CD4-positive, alpha-beta T cell treated with Interleukin-17A for 4 hours (primary cell): Measurements from ENCODE around the gene KY.

Source experiments
- DNase-seq: peaks from one replicate; pipeline ENCODE4 v3.0.0-alpha.2; 2020; ENCODE audit warnings: mixed read lengths

KY gene

DNA sequence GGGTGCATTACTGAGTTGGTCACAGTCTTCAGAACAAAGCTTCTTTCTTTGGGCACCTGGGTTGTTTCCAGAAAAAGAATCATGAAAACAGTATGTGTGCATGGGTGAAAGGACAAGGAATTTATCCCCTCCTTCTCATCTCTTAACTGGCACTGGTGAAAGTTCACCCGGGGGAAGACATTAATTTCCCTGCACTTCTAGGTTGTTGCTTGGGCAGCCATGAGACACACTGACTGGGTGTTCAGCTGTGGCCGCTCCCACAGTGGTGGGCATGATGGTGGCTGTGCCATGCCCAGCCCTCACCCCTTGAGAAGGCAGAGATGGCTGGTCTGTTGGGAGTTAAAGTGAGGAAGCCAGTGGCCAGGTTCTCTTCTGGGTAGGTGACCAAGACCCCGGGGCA lies 16.6 kb upstream of the KY start:
- no peak for DNase-seq

DNA sequence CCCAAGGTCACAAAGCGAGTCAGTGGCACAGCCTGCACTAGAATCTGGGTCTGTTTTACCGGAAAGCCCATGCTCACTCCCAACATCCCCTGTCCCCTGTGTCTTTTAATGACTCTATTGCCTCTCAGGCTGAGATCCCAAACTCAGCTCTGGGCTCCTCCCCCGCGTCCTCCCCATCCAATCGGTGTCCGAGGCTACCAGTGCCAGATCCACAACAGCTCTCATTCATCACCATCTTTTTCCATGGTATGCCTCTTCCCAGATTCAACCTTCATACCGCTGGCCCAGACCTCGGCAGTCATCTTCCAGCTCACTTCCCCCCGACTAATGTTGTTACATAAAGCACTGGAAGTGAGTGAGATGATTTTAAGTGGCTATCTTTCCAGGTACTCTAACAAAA lies 16.1 kb upstream of the KY start:
- DNase-seq = no peak

DNA sequence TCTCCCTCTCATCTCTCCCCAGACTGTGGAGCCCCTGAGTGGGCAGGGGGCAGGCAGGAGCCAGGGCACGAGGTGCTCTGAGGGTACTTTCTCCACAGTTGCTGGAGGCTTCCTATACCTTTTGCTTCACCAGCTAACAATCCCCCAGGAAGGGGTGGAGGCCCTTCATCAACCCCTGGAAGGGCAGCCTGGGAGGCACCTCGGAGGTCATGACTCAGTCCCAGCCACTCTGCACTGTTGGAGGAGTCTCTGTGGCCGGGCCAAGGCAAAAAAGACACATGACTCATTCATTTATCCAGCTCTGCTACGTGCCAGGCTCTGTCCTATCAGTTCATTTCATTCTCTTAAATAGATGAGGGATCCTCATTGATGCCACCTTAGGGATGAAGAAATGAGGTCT lies 15.6 kb upstream of the KY start:
- DNase-seq = no peak

DNA sequence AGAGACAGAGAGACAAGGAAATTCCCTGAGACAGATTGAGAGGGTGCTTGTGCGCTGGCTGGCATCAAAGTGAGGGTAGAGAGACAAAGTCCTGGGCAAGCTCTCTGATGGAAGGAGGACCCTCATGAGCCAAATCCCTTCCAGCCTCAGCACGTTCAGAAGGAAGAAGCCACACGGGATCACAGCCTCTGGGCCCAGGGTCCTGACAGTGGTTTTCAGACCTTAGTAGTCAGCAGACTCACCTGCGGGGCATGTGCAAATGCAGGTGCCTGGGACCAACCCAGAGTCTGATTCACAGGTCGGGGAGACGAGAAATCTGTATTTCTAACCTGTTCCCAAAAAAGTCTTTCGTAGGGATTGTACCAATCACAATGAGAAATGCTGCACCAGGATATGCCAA lies 15.2 kb upstream of the KY start:
- no peak for DNase-seq

DNA sequence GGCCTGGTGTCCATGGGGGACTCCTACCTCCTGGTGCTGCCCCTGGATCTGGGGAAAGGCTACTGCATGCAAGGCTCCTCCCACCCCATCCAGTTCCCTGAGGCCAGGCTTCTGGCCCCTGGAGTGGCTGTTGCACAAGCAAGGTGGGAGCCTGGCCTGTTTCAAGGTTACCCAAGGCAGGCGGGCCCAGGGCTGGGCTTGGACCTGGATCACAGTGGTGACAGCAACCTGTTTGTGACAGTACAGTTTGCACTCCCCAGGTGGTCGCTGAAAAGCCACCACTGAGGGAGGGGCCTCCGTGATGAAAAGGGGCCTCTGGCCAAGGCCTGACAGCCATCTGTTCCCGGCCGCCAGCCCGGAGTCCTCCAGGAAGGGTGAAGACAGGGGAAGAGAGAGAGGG lies 14.4 kb upstream of the KY start:
- no peak for DNase-seq

DNA sequence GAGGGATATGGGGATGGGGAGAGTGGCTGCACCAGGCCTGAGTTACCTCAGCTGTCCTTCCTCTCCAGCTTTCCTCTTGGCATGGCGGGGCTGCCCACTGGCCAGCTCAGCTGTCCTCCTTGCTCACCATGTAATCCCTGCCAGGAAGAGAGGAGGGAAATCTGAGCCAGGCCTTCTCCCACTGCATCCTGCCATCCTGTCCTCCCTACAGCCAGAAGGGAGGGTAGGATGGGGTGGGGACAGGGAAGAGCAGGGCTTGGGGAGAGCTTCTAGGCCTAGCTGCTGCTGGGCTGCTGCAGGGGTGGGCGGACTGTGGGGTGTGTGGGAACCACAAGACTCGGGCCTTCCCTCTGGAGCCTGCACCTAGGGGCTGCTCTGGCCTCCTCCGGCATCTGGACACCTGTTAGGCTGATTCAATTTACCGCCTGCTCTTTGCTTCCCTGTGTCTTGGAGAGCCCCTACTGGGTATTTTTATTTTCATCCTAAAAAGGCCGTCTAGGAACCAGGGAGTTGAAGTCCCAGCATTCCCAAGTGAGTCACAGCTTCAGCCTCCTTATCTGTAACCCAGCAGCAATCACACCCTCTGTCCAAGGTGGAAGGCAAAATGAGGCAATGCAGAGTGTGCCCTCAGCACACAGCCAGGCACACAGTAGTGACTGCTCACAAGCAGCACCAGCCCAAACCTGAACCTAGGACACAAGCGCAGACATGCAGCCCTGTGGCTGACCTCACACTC lies 13.1 kb upstream of the KY start:
- no peak for DNase-seq

DNA sequence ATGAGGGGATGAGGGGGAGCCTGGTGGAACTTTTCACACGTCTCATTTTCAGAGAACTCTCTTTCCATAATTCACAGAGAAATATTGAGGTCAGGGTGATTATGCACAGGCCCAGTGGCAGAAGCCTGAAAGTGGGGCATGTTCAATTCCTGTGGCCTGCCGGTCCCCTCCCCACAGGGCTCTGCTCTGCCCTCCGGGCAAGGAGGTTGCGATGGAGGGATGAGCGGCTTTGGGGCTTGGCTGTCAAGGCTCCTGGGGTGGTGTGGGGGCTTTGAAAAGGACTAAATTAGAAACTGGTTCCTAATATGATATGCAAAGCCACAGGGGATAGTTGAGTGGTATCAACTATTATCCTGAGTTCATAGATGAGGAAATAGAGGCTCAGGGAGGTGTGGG lies 9.2 kb upstream of the KY start:
- no peak for DNase-seq

DNA sequence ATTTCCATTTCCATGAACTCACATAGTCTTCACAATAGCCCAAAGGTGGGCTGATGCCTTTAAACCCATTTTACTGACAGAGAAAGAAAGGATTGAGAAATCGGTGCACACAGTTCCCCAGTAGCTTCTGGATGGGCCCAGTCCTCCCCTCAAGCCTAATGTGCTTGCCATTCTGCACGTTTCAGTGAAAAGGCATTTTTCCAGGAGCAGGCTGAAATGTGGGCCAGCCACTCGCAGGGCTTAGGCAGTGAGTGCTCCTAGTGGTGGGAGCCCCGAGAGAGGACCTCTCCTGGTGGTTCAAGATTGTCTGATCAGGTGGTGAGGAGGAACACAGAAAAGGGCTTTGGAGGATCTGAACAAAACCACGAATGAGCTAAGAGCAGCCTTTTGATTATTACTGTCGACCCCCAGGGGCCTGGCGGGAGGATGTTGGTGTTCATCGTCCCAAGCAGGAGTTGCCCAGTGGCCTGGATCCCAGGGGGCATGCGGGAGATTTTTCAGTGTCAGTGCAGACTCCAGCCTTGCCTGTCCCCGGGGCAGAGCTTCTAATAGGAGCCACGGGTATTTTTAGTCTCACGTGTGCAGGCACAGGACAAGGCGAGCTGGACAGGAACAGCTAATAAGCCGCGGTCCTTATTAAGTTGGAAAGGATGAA lies 8.7 kb upstream of the KY start:
- no peak for DNase-seq

DNA sequence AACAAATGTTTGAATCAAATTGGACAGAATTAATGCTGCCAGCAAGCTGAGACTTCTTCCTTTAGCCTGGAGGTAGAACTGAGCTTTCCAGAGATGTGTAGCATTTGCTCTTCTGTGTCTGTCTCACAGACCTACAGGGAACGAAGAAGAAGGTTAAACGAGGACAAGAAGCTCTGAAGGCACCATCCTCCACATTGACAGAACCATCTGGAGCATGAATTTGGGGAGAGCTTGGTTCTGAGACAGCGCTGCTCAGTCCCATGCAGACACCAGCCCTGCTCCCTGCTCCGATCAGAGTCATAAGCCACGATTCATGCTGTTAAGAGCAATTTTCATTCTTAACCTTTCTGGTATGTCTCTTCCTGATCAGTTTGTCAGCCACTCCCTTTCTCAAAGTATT lies 7.7 kb upstream of the KY start:
- DNase-seq = no peak

DNA sequence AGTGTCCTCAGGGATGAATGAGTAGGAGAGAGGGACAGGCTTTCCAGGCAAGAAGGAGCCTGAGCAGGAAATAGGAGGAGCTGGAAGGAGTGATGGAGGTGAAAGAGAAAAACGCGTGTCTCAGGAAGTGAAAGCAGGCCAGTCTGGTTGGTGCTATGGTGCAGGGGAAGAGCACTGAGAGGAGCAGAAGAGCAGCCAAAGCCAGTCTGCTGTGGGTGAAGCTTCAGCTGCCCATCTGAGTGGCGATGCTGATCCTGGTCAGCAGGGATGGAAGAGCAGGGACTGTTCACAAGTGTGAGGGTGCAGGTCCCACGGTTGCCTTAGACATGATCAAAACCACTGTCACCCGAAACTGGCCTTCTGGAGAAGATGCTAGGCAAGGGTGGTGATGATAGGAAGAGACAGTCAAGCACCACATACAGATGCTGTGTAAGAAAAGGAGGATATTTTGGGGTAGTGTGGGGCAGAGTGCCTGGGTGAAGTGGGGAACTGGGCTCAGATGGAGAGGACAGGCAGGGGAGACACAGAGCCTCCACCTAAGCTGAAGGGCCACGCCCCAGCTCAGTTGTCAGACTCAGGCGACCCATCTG lies 5.5 kb upstream of the KY start:
- no peak for DNase-seq

DNA sequence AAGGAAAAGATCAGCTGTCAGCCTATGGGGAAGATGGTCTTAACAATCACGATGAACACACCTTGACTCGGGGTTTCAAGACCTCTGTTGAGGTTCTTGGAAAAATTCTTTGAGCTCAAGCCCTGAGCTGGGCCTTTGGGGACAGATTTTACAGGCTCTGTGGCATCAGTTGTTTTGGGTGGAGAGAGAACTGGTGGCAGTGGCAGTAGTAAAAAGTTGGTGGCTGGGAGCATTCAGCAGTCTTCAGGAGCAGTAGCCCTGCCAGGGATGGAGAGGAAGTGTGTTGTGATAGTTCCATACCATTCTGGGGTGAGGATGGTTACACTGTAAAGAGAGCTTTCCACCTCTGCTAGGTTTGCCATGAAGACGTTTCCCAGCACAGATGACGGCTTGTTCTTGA lies 4.9 kb upstream of the KY start:
- no peak for DNase-seq

DNA sequence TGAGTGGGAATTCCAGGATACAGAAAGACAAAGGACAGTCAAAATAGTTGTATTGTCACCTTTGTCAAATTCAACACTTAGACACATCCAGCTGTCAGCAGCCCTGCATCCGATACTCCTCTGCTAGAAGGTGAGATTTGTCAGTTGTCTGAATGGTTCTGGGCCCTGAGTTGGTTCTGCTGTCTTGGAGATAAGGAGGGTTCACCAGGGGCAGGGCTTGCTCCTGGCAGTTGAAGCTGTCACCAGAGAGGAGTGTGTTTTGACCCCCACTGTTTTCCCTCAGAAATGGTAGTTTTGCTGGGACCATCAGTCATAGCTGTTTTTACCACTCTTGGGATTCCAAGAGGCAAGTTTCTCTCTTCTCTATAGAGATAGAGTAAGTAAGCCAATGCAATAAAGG lies 3.2 kb upstream of the KY start:
- no peak for DNase-seq

DNA sequence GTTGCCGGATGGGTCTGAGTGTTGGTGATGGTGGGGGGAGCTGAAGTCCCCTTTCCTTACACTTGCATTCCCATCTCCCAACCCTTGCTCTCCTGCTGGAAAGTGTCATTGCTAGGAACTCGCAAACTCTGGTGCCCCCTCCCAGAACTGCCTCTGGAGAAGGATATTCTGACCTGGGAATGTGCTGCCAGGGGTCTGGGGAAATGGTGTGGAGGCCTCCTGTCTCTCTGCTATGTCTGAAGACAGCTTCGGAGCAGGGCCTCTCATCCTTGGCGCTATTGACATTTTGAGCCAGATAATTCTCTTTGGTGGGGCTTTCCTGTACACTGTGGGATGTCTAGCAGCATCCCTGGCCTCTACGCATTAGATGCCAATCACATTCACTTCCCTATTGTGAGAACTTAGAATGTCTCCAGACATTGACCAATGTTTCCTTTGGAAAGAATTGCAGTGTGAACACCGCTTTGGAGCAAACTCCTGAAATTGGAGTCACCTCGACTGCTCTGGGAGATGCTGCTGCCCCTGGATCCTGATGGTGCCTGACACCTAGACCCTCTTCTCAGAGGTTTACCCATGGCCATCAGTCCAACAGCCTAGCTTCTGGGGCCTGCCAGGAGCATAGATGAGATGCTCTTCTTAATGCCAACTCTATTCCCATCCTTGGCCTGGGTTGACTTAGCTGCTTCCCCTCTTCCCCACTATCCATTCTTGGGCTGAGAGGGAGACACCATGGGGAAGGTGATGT lies 2.2 kb upstream of the KY start:
- DNase-seq = no peak

DNA sequence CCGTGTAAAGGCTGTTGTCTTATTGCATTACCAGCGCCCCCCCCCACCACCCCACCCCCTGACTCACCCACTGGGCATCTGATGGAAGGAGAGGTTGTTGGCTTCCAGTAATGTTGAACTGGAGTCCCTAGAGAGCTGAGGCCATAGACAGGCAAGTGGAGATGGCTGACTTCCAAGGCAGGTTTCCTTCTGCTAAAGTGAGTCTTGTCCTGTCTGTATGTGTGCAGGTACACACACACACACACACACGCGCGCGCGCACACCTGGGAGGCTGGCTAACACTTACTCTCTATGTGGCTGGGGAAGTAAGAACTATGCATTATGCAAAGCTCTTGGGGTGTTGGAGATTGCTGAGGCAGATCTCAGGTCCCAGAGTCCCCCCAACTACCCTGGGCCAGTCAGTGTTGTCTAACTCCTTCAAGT lies 1.6 kb upstream of the KY start:
- no peak for DNase-seq

DNA sequence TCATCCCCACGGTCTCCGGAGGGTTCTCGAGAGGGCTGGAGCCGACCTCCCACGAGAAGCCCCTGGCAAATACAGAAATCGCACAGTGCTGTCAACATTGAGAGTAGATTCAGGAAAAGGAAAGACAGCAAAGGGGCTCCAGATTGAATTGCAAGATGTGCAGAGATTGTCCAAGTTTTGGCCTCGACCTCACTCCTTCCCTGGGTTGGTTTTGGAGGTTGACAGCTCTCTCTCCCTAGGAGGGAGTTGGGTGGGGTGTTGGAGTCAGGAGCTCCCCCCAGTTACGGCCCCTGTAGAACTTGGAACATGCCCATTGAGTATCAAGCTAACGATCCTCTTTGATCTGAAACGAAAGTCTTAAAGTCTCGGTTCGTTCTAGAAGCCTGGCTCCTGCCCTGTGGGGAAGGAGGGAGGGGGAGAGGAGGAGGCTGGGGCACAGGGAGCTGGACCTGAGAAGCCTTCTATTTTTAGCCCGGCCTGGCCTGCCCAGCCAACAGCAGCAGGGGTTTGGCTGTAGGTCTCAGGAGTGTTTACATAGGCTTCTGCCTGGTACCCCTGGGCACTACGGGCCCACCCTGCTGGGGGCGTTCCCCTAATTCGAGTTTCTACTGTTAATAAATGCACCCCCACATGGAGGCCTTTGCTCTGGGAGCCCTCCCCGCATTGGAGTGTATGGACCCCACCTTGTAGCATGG lies 672 bp upstream of the KY start:
- DNase-seq = no peak

DNA sequence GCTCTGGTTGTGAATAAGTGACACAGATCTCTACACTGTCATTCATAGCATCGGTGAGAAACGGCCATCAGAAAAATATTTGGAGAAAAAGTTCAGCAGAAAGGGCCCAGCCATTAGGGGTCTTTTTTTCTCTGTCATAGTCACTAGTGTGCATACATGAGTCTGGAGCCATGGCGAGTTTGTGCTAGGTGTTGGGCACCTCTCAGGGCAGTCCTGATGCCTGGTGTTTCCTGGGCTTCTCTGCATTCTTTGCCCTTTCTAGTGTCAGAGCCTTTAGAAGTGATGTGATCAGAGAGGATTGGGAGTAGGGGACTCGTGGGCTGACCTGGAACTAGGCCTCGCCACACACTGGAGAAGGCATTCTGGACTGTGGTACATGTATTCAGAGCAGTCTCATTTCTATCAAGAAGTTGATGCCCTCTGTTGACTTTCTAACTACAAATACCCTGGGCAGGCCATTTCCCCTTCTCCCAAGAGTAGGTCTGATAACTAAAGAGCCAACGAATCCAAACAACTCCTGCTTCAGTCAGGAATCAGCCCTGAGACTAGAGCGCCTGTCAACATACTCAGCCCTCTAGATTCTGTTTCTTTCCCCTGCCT lies 1.6 kb downstream of the KY start:
- DNase-seq = no peak

DNA sequence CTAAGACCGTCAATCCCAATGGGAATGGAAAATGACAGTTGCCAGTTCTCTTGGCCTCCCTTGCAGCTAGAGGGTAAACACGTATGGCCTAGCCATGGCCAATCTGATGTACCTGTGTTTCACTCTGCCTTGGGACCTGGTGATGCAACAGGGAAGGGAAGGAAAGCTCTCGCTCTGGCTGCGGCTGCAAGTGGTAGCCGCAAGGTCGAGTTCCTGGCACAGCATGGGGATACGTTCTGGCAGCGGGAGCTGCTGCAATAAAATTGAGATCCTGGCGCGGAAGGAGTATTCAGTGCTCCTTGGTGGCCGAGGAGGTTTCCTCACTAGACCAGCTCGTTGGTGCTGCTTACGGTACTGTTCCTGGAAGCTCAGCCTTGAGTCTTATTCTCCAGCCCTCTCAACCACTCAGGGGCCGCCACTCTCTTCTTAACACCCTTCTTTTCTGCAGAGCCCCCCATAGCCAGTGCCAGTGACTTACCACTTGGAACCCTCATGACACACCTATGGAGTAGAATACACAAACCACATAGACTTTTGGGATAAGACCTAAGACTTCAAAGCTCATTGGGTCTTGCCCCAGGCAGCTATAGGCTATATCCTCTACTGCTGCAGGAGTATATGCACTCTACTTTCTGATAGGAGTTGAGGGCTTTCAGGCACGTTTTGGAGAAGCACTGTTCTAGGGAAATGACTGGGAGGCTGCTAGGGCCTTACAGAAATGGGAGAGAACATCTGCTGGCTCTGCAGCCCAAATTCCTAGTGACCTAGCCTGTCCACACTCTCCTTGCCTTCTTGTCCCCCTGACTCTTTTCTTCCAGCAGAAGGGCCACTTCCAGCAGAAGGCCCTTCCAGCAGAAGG lies 2.7 kb downstream of the KY start:
- no peak for DNase-seq

DNA sequence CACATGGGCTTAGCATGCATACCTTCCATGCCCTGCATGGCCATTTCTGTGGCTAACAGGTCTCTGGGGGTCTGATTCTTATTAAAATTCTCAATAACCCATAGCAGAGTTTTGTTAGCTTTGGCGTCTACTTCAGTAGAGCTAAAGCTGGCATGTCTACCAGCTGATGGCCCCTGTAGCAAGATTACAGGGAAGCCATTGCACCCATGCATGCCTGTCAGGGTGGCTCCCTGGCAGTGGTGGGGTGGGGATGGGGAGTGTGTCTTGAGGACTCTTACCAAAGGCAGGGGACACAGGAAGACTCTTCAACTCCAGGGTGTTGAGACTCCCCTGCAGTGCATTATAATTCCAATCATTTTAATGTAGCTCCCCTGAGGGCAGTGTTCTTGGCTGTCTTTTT lies 4.7 kb downstream of the KY start:
- no peak for DNase-seq

DNA sequence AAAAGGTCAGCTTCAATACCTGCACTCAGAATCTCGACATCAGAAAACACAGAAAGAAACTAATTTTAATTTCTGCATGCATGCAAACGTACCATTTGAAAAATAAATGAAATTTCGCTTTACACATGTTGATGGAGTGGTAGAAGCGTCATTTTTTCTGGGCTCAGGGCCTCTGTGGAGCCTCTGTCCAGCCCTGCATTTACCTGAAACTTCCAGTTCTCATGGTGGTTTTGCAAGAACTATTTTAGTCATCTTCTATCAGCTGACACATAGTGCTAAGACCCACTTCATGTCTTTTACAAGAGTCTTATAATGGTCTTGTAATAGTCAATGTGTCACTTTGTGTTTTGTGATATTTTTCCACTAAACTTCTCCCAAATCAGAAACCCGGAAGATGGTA lies 5.3 kb downstream of the KY start:
- no peak for DNase-seq

DNA sequence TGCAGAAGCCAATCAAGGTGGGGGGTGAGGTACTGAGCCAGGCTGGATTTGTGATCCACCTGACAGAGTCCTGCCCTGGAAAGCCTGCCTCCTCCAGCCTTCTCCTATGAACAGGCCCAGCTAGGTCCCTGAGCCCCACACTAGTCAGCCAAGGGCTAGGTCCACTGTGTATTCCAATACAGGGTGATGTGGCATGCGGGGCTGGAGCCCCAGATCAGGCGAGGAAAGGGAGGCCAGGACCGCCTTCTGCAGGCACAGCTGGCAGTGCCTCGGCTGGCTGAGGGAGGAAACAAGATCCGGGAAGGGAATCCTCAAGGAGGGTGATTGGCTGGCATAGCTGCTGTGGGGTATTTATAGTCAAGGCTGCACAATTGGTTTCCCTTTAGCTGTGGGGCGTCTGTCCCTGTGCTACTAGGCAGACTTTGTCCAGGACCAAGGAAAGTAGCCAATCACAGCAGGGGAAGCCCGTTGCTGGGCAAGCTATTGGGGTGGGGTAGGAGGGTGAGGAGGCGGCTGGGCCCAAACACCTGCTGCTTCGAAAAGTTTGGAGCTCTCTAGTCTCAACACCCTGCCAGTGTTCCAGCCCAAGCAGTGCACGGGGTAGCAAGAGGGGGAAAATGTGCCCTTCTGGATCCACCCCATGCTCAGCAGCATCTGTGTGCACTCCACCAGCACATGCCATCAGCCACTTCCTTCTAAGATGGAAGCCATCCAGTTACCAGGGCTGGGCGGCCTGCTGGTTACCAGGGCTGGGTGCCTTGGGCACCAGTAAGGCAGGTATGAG lies 5.9 kb downstream of the KY start:
- DNase-seq = no peak

DNA sequence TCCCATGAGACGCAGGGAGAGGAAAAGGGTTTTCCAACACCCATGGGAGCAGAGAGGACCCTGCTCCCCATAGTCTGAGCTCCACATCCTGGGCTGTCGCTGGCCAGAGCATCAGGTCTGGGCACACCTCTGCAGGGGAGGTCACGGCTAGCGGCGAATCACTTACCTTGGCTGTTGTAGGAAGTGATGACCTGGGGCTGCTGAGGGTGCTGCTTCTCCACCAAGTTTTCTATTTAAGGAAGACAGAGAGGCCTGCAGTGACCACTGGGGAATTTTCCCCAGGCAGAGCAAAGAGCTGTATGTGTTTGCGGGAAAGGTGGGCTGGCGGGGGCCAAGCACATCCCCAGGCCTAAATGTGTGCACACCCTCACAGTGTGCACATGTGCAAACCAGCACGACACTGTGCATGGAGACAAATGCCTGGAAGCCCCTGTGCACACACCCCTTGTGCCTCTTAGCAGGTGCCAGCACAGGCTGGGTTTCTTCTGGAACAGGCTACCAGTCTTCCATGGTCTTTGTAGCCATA lies 7.6 kb downstream of the KY start:
- DNase-seq = no peak
